ENCODE results near the gene TOMM5.

The TOMM5 gene

DNA sequence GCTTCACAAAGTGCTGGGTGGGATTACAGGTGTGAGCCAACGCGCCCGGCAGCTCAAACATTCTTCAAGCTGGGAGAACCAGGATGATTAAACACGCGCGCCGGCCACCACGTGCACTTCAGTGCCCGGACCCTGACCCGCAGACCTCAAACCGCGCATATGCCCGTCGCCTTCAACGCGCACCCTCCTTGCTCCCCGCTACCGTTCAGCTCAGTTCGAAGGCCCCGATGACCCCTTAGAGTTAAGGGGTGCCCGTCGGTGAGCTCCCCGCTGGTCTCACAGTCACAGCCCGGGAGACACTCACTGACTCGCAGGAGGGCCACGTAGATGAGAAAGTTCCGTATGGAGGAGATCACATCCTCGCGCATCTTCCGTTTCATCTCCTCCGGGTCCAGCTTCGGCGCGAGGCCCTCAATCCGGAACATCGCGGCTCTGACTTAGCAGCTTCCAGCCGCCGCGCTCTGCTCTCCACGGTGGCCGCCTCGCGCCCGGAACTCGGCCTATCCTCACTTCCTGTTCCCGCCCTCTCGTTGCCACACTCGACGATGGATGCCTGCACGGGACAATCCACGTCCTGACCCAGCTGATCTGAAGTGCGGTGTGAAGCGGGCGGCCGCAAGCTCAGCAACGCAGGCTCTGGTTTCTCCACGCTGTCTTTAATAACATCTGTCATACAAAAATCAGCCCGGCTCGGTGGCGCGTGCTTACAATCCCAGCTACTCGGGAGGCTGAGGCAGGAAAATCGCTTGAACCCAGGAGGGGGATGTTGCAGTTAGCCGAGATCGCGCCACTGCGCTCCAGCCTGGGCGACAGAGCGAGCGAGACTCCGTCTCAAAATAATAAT, at the start of gene TOMM5:
TOMM5 (minus strand) TSS at position 490 of the 844 bp plus-strand sequence; CDS start at position 425, 65 bp downstream.
- peak; percentile 85 for DNase-seq (ENCODE audit: low read depth)

DNA sequence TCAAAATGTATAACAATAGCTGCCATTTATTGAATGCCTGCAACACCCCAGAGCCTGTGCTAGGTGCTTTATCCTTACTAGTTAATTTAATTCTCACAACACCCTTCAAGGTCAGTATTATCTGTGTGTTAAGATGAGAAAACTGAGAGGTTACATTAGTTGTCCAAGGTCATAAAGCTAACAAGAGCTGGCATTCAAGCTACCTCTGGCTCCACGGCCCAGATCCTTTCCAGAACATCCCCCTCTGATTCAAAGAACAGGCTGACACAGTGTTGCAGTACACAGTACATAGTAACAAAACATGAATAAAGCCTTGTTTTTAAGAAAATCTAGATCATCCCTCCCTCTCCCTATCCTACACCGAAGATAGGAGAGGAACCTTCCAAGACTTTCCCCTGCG, 48.9 kb upstream of the TOMM5 start:
- DNase-seq (ENCODE audit: low read depth): no peak

- DNase-seq (ENCODE audit: low read depth): no peak
These were observed 47.8 kb upstream of the TOMM5 start for GRCh38 chr9:37640246-37640645.

DNA sequence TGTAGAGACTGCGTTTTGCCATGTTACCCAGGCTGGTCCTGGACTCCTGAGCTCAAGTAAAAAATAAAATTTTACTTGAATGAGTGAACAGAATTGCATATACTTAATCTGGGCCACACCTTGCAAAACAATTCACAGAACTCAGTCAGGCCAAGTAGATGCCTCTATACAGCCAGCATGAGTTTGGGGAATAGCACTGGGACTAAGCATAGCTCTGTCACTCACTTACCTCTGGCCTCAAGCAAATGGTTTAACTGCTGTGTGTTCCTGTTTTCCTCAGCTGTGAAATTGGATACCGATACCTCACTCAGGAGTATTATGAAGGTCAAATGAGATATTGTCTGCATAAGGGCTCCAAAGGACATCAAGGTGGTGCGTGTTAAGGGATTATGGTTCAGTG, 47.4 kb upstream of the TOMM5 start:
- no peak for DNase-seq (ENCODE audit: low read depth)

- no peak for DNase-seq (ENCODE audit: low read depth)
These were observed 46.8 kb upstream of the TOMM5 start for GRCh38 chr9:37639109-37639762.

DNA sequence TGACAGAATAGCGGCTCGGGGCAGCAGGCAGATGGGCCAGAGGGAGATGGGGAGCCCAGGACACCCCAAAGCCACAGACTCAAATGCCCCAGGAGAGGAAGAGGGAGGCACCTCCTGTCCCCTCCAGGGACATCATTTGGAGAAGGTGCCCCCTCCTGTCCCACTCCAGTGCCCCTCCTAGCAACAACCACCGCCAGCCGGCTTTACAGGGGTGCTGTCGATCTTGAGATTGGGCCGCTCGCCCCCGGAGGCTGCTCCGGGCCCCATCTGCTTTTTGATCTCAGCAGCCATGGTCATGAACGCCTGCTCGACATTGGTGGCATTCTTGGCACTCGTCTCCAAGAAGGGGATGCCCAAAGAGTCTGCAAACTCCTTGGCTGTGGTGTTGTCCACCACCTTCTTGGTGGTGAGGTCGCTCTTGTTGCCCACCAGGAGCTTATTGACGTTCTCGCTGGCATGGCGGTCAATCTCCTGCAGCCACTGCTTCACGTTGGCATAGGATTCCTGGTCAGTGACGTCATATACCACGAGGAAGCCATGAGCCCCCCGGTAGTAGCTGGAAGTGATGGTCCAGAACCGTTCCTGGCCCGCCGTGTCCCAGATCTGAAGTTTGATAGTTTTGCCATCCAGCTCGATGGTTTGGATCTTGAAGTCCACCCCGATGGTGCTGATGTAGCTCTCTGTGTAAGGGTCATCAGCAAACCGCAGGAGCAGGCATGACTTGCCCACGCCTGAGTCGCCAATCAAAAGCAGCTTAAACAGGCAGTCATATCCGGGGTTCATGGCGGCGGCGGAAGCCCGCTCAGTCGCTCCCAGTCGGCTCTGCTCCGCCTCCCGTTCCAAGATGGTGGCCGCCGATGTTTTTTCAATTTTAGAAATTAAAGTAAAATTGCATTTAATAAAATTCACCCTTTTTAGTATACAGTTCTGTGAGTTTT, 44.4 kb upstream of the TOMM5 start:
- DNase-seq (ENCODE audit: low read depth): no peak

GRCh38 chr9:37635808-37636207, 43.4 kb upstream of the TOMM5 start:
- DNase-seq (ENCODE audit: low read depth): no peak

DNA sequence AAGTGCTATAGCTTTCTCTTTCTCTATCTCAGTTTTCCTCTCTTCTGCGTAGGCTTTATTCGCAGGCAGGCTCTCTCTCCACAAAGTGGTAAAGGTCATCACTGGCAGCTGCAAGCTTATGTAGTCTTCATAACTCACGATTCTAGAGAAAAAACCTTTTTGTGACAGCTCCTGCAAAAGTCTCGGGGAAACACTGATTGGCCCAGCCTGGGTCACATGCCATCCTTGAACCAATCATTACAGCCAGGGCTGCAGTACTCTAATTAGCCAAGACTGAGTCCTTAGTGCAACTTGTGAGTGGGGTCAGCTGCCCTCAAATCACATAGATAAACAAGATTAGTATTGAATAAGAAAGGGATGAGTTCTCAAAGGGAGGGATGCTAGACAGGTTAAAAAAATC, 40.1 kb upstream of the TOMM5 start:
- no peak for DNase-seq (ENCODE audit: low read depth)

GRCh38 chr9:37626708-37627292, 34.4 kb upstream of the TOMM5 start:
- DNase-seq (ENCODE audit: low read depth): no peak

GRCh38 chr9:37625758-37626147, 33.4 kb upstream of the TOMM5 start:
- DNase-seq (ENCODE audit: low read depth): no peak

DNA sequence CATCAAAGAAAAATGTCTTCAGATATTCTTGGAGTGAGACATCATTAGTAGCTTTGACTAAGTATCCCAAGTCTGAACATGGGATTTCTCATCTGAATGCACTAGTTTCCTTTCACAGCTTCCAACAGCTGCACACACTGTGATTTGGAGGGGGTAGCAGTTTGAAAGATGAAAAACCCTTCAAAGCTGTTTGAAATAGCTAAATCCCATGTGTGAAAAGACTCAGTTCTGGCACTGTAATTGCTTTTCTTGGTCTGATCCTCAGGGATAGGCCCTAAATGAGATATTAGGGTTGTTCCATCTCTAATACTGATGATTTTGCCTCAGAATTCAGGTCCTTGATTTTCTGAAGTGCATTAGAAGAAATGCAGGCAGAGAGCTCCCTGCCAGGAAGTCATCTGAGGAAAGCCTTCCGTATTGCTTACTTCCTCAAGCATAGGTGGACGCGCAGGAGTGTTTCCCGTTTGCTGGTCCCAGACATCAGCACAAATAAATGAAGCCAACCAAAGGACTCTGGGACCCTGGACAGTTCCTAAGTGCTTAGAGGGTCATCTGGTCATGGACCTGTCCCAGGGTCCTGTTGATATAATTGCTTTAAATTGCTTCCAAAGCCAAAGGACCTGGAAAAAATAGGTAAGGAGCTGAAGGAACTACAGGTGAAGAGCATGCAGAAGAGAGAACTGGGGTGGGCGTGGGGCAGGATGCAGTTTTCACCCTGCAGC, 32.8 kb upstream of the TOMM5 start:
- no peak for DNase-seq (ENCODE audit: low read depth)

- no peak for DNase-seq (ENCODE audit: low read depth)
These were observed 31.7 kb upstream of the TOMM5 start for GRCh38 chr9:37624073-37624472.

DNA sequence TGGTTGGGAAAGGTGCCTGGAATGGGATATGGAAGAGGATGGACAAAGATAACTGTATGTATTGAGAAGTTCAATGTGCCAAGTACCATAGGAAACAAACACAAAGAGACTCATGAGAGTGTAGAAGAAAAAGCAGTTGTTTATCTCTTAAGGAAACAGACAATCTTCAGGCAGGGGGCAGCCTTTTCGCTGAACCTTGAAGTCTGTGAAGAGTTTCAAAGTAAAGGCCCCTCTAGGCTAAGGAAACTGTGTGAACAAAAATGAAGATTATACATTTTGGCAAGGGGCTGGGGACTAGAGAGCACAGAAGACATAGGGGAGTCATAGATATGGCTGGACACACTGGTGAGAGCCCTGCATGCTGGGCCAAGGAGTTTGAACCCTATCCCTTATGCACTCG, 30.9 kb upstream of the TOMM5 start:
- no peak for DNase-seq (ENCODE audit: low read depth)

DNA sequence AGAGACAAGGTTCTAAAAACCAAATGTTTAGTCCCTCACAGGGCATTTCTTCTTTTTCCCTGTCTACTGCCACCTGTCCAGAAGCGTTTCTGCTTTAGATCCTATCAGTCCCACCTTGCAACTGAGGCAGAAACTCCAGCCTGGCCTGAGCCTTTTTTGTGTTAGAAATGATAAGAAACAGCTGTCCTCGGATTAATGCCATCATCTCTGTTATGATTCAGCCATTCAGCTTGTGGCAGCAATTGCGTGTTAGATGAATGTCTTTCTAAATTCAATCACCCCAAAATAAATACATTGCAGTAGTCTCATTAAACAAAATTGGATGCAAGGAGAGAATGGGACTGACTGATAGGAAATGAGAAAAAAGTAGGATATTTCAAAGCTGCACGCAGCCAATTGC, 30.1 kb upstream of the TOMM5 start:
- DNase-seq (ENCODE audit: low read depth): no peak

- no peak for DNase-seq (ENCODE audit: low read depth)
These were observed 29.1 kb upstream of the TOMM5 start for GRCh38 chr9:37621273-37622121.

DNA sequence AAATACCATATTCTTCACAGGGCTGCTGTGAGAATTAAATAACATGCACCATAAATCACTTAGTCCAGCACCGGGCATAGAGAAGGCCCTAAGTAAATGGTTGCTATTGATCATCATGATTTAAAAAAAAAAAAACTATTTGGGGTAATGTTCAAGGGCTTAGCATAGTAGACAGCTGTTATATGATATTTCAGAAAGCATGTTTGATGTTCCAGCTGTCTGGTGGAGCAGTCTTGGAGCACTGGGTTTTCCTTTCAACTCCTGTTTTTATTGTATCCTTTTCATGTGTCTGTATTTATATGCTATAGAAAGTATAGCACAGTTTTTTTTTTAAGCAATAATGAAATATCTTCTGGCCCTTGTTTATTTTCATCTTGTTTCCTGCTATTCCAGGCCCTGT, 28.0 kb upstream of the TOMM5 start:
- DNase-seq (ENCODE audit: low read depth): no peak

- no peak for DNase-seq (ENCODE audit: low read depth)
These were observed 27.4 kb upstream of the TOMM5 start for GRCh38 chr9:37619806-37620205.

- DNase-seq (ENCODE audit: low read depth): no peak
These were observed 26.4 kb upstream of the TOMM5 start for GRCh38 chr9:37618817-37619216.

GRCh38 chr9:37617832-37618231, 25.4 kb upstream of the TOMM5 start:
- DNase-seq (ENCODE audit: low read depth): no peak

DNA sequence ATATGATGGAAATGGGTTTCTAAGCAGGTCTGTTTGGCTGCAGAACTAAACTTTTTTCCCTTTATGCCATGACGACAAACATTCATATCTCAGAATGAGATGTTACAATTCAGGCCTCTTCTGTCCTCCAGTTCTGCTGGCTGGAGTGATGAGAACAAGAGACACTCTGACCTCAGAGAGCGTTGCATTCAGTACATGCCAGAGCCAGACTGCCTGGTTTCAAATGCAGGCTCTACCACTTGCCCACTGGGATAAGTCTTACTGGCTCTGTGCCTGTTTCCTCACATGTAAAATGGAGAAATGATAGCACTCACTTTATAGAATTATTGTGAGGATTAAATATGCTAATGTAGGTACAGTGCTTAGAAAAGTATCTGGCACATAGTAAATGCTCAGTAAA, 24.8 kb upstream of the TOMM5 start:
- no peak for DNase-seq (ENCODE audit: low read depth)

DNA sequence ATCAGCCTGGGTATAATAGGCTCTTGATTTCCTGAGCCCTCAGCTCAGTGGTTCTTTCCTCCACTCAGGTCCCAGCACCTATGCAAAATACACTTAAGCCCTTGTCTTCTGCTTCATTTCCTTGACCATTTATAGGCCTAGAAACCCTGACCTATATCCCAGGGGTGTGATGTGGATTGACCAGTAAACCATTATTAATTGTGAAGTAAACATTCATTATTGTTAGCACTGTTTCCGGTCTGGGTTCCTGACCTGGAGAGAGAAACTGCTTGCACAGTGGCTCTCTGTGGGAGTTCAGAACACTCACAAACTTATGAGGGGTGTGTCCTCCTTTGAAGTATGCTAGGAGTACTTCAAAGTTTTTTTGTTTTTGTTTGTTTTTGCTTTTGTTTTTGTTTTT, 19.6 kb upstream of the TOMM5 start:
- DNase-seq (ENCODE audit: low read depth): no peak
